Lower lobe of right lung (tissue), 2 donors: ENCODE data around the gene MGP. TPM values are rescaled to one million over a fixed set of nuclear protein-coding genes. Genes with fewer than 3 reads are reported as not detected.

Source experiments
- ATAC-seq, 2 donors: fragments of 200-7000 bp; cut with Tn5 transposase; one replicate each; pipeline ENCODE4 v1.9.1; 2020 to 2022; ENCODE audit warnings: mild to moderate bottlenecking in 2 of 2, moderate library complexity in 2 of 2
- DNase-seq: peaks from one replicate; pipeline ENCODE4 v3.0.0-alpha.2; 2020
- H3K27ac ChIP-seq: fragments of 200-600 bp; one replicate; pipeline ENCODE4 v1.8.0; 2022
- H3K27me3 ChIP-seq: fragments of 200-600 bp; one replicate; pipeline ENCODE4 v1.8.0; 2022; ENCODE audit warnings: low read depth
- H3K36me3 ChIP-seq: fragments of 200-600 bp; one replicate; pipeline ENCODE4 v1.8.0; 2022; ENCODE audit warnings: mild to moderate bottlenecking
- H3K4me1 ChIP-seq: fragments of 200-600 bp; one replicate; pipeline ENCODE4 v1.8.0; 2022
- H3K4me3 ChIP-seq: fragments of 200-600 bp; one replicate; pipeline ENCODE4 v1.8.0; 2022; ENCODE audit warnings: mild to moderate bottlenecking
- H3K9me3 ChIP-seq: fragments of 200-600 bp; one replicate; pipeline ENCODE4 v1.8.0; 2022
- intact Hi-C: fragments of 100-400 bp; cut with DNase I; formaldehyde crosslinking; loops from one replicate; pipeline ENCODE4 v1.11.0; 2022
- total RNA-seq: library from RNA; stranded (reverse); fragmentation: NEBNext Ultra II Directional; extraction: Animal tissue kit (Norgen Biotek cat#: 25700); gene quantifications from one replicate; pipeline ENCODE4 v1.2.1, GENCODE V29; 2021
- TF ChIP-seq, protein P1 (sequence below): fragments of 200-600 bp; IDR thresholded peaks from one replicate; pipeline ENCODE4 v1.8.0; 2022; ENCODE audit warnings: antibody characterized with exemption, mild to moderate bottlenecking
- donor health status: DM: no; HTN: yes; CAD: no; lungs with severe emphysema.

Gene MGP
- total RNA-seq, 1 donor from 2014 or later, result 464 TPM

- H3K36me3 ChIP-seq, result no peaks in the 10 kb centered on the region
- no peaks in the 10 kb centered on the region for H3K27me3 ChIP-seq
- TF ChIP-seq, protein P1, sequence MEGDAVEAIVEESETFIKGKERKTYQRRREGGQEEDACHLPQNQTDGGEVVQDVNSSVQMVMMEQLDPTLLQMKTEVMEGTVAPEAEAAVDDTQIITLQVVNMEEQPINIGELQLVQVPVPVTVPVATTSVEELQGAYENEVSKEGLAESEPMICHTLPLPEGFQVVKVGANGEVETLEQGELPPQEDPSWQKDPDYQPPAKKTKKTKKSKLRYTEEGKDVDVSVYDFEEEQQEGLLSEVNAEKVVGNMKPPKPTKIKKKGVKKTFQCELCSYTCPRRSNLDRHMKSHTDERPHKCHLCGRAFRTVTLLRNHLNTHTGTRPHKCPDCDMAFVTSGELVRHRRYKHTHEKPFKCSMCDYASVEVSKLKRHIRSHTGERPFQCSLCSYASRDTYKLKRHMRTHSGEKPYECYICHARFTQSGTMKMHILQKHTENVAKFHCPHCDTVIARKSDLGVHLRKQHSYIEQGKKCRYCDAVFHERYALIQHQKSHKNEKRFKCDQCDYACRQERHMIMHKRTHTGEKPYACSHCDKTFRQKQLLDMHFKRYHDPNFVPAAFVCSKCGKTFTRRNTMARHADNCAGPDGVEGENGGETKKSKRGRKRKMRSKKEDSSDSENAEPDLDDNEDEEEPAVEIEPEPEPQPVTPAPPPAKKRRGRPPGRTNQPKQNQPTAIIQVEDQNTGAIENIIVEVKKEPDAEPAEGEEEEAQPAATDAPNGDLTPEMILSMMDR, result no peak
- peaks cover 11% of the 10 kb centered on the region for H3K4me1 ChIP-seq
- DNase-seq, result no peak
- intact Hi-C loops, result no loop called here
- H3K4me3 ChIP-seq, result no peak overlapping the region
- no peak for ATAC-seq
- H3K9me3 ChIP-seq, result no peaks in the 10 kb centered on the region
- H3K27ac ChIP-seq, result no peak overlapping the region
Measured at GRCh38 chr12:14910090-14910915, 24.6 kb upstream of the MGP start.

GRCh38 chr12:14907953-14908352 is 22.3 kb upstream of the MGP start:
- TF ChIP-seq, protein P1, result no peak
- ATAC-seq, result no peak
- H3K36me3 ChIP-seq, result no peaks in the 10 kb centered on the region
- peaks cover 34% of the 10 kb centered on the region for H3K4me1 ChIP-seq
- DNase-seq, result no peak
- H3K9me3 ChIP-seq, result no peaks in the 10 kb centered on the region
- no peak overlapping the region for H3K27ac ChIP-seq
- no peak overlapping the region for H3K4me3 ChIP-seq
- H3K27me3 ChIP-seq, result no peaks in the 10 kb centered on the region
- intact Hi-C loops, result no loop called here

- H3K27me3 ChIP-seq, result no peaks in the 10 kb centered on the region
- peaks cover 34% of the 10 kb centered on the region for H3K4me1 ChIP-seq
- TF ChIP-seq, protein P1, result no peak
- DNase-seq (no peak), ATAC-seq (peak; percentile 61 to 78)
- peak overlapping the region; percentile 41 for H3K27ac ChIP-seq
- no peaks in the 10 kb centered on the region for H3K36me3 ChIP-seq
- no peaks in the 10 kb centered on the region for H3K9me3 ChIP-seq
- H3K4me3 ChIP-seq, result no peak overlapping the region
- intact Hi-C loops, result no loop called here
Measured at GRCh38 chr12:14906114-14906513, 20.5 kb upstream of the MGP start.

GRCh38 chr12:14905269-14906004 is 19.8 kb upstream of the MGP start:
- intact Hi-C loops, result no loop called here
- DNase-seq (no peak), ATAC-seq (peak; percentile 27 to 50)
- Histone ChIP-seq H3K27me3 (no peaks in the 10 kb centered on the region), H3K9me3 (no peaks in the 10 kb centered on the region), H3K4me3 (peak overlapping the region; percentile 13), H3K36me3 (no peaks in the 10 kb centered on the region), H3K27ac (peak overlapping the region; percentile 41), H3K4me1 (peaks cover 34% of the 10 kb centered on the region)
- TF ChIP-seq, protein P1, result no peak

DNA sequence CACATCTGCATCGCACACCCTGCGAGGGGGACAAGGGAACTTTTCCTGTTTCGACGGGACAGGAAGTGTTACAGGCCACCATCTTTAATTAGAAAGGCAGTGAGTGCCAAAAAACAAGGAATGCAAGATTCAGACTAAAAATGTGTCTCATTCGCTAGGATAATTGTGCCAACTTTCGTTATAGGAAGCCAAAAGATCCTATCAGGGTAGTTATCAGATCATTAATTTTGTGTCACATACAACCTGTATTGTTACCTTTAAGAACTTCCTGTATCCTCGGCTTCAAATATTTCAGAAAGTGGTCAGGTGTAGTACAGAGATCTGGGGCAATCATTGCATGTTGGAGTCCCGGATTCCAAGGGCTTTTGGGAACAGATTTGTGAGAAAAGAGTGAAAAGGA is 19.2 kb upstream of the MGP start:
- H3K36me3 ChIP-seq, result no peaks in the 10 kb centered on the region
- no peaks in the 10 kb centered on the region for H3K27me3 ChIP-seq
- TF ChIP-seq, protein P1, result no peak
- DNase-seq (no peak), ATAC-seq (peak in 1 of 2 donors; percentile 23)
- H3K9me3 ChIP-seq, result no peaks in the 10 kb centered on the region
- H3K4me1 ChIP-seq, result peaks cover 34% of the 10 kb centered on the region
- peak overlapping the region; percentile 13 for H3K4me3 ChIP-seq
- intact Hi-C loops, result no loop called here
- H3K27ac ChIP-seq, result peak overlapping the region; percentile 41
